DOHH2 (cell line): ENCODE measurements around the gene DOK6.

Source experiments
- CTCF ChIP-seq: fragments of 200-600 bp; sonication (generic); IDR thresholded peaks from one replicate; pipeline ENCODE4 v1.5.1; 2014; ENCODE audit warnings: antibody characterized with exemption, mild to moderate bottlenecking, low read depth, low read length; ENCODE audit not compliant: poor library complexity, severe bottlenecking
- EZH2phosphoT487 ChIP-seq: fragments of 200-600 bp; sonication (generic); IDR thresholded peaks from 2 replicates; pipeline ENCODE4 v1.6.1; 2017; ENCODE audit warnings: borderline replicate concordance, mild to moderate bottlenecking, antibody characterized with exemption, low read length, moderate library complexity, mixed read lengths

GRCh38 chr18:69480460-69480859 lies 79.8 kb downstream of the DOK6 start:
- TF ChIP-seq CTCF (no peak), EZH2phosphoT487 (no peak)
